ENCODE results near the gene MYL11. TPM values are rescaled to one million over a fixed set of nuclear protein-coding genes. Genes with fewer than 3 reads are reported as not detected.

The MYL11 gene
- polyA plus RNA-seq, 1 donor from 2014 or later = not detected

DNA sequence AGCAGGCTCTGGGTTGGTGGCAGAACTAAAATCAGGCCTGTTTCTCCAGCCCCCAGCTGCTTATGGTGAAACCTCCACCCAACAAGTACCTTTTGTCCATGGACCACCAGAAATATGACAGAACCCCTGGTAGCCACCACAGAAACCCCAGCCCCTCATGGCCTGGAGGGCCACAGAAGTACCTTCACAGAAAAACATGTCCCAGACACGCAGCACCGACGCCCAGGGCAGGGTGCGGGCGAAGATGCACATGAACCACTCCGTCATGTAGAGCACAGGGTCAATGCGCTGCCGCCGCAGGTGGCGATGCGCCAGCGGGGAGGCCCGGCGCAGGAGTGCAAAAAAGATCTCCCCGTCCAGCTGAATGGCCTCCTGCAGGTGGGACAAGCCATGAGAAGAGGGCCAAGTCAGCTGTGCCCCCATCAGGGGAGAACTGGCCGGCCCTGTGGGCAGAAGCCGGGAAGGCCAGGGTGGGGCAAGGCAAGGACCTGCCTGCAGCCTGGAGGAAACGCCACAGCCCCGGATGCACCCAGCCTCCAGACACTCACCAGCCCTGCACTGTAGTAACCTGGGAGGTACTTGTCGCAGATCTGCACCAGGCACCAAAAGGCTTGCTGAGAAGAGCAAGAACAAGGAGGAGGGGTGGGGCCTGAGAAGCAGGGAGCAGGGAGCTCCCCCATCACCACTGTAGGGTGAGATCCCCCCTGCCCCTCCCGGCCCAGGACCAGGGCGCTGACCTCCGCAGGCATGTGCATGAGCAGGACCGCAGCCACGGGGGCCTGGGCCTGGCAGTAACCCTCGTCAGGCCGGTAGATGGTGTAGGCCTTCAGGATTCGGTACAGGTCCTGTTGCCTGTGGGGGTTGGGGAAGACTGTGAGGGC, 15.4 kb upstream of the MYL11 start:
- Histone ChIP-seq H3K4me2 (ENCODE audit: low read length) (no peak overlapping the region), H3K27me3 (ENCODE audit: insufficient read depth, low read depth, low read length) (no peaks in the 10 kb centered on the region), H3K79me2 (replicated peaks; ENCODE audit: insufficient read depth, low read length) (peaks cover 9% of the 10 kb centered on the region), H3K9ac (ENCODE audit: low read length) (no peak overlapping the region), H3K36me3 (ENCODE audit: insufficient read depth, low read length) (no peaks in the 10 kb centered on the region), H3F3A (ENCODE audit: insufficient read depth, low read length, poor library complexity, severe bottlenecking) (no peaks in the 10 kb centered on the region), H3K4me3 (ENCODE audit: low read length) (no peak overlapping the region), H3K9me3 (ENCODE audit: low read length) (no peaks in the 10 kb centered on the region), H2AFZ (ENCODE audit: low read depth, low read length) (no peak overlapping the region), H3K9me2 (ENCODE audit: insufficient read depth, low read length) (no peaks in the 10 kb centered on the region), H4K20me1 (ENCODE audit: insufficient read depth) (no peaks in the 10 kb centered on the region), H3K27ac (ENCODE audit: low read length) (no peak overlapping the region)
- TF ChIP-seq SMC3 (conservative IDR thresholded peaks at IDR 0.05; ENCODE audit: poor library complexity) = no peak
- no peak for TF ChIP-seq EP300 (conservative IDR thresholded peaks at IDR 0.05; ENCODE audit: poor library complexity, severe bottlenecking)
- TF ChIP-seq MXI1 (conservative IDR thresholded peaks at IDR 0.05; ENCODE audit: poor library complexity, severe bottlenecking) = no peak
- TF ChIP-seq TAF1 (IDR thresholded peaks at IDR 0.05; ENCODE audit: low read depth) = no peak
- no peak for TF ChIP-seq EZH2 (IDR thresholded peaks at IDR 0.05; ENCODE audit: borderline replicate concordance, insufficient read depth, low read length, poor library complexity, severe bottlenecking)
- no peak for TF ChIP-seq RAD21 (conservative IDR thresholded peaks at IDR 0.05)
- no peak for TF ChIP-seq CTCF (IDR thresholded peaks at IDR 0.05; ENCODE audit: poor library complexity, severe bottlenecking)
- no peak for TF ChIP-seq POLR2AphosphoS5 (IDR thresholded peaks at IDR 0.05)
- TF ChIP-seq, protein P1, sequence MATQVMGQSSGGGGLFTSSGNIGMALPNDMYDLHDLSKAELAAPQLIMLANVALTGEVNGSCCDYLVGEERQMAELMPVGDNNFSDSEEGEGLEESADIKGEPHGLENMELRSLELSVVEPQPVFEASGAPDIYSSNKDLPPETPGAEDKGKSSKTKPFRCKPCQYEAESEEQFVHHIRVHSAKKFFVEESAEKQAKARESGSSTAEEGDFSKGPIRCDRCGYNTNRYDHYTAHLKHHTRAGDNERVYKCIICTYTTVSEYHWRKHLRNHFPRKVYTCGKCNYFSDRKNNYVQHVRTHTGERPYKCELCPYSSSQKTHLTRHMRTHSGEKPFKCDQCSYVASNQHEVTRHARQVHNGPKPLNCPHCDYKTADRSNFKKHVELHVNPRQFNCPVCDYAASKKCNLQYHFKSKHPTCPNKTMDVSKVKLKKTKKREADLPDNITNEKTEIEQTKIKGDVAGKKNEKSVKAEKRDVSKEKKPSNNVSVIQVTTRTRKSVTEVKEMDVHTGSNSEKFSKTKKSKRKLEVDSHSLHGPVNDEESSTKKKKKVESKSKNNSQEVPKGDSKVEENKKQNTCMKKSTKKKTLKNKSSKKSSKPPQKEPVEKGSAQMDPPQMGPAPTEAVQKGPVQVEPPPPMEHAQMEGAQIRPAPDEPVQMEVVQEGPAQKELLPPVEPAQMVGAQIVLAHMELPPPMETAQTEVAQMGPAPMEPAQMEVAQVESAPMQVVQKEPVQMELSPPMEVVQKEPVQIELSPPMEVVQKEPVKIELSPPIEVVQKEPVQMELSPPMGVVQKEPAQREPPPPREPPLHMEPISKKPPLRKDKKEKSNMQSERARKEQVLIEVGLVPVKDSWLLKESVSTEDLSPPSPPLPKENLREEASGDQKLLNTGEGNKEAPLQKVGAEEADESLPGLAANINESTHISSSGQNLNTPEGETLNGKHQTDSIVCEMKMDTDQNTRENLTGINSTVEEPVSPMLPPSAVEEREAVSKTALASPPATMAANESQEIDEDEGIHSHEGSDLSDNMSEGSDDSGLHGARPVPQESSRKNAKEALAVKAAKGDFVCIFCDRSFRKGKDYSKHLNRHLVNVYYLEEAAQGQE (IDR thresholded peaks at IDR 0.05; ENCODE audit: borderline replicate concordance) = no peak

DNA sequence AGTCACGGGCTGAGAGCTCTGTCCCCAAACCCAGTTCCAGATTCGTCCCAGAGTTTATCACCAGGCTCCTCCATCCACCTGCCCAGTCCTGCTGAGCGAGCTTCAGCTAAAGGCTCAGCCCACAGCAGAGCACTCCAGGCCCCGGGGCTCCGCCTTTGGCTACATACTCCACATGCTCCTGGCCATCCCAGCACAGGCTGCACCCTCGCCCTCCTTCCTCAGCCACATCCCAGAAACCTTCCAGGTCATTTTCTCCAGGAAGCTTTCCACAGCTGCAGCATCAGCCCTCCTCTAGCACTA, 14.8 kb upstream of the MYL11 start:
- no peaks in the 10 kb centered on the region for H3F3A ChIP-seq (ENCODE audit: insufficient read depth, low read length, poor library complexity, severe bottlenecking)
- H3K4me3 ChIP-seq (ENCODE audit: low read length) = no peak overlapping the region
- no peaks in the 10 kb centered on the region for H3K36me3 ChIP-seq (ENCODE audit: insufficient read depth, low read length)
- TF ChIP-seq TAF1 (IDR thresholded peaks at IDR 0.05; ENCODE audit: low read depth) (no peak), EP300 (conservative IDR thresholded peaks at IDR 0.05; ENCODE audit: poor library complexity, severe bottlenecking) (no peak), SMC3 (conservative IDR thresholded peaks at IDR 0.05; ENCODE audit: poor library complexity) (no peak), EZH2 (IDR thresholded peaks at IDR 0.05; ENCODE audit: borderline replicate concordance, insufficient read depth, low read length, poor library complexity, severe bottlenecking) (no peak), CTCF (IDR thresholded peaks at IDR 0.05; ENCODE audit: poor library complexity, severe bottlenecking) (no peak), POLR2AphosphoS5 (IDR thresholded peaks at IDR 0.05) (no peak), MXI1 (conservative IDR thresholded peaks at IDR 0.05; ENCODE audit: poor library complexity, severe bottlenecking) (no peak), RAD21 (conservative IDR thresholded peaks at IDR 0.05) (no peak)
- TF ChIP-seq, protein P1 (IDR thresholded peaks at IDR 0.05; ENCODE audit: borderline replicate concordance) = no peak
- H3K27me3 ChIP-seq (ENCODE audit: insufficient read depth, low read depth, low read length) = no peaks in the 10 kb centered on the region
- H4K20me1 ChIP-seq (ENCODE audit: insufficient read depth) = no peaks in the 10 kb centered on the region
- H3K9me2 ChIP-seq (ENCODE audit: insufficient read depth, low read length) = no peaks in the 10 kb centered on the region
- H3K27ac ChIP-seq (ENCODE audit: low read length) = no peak overlapping the region
- no peak overlapping the region for H2AFZ ChIP-seq (ENCODE audit: low read depth, low read length)
- H3K79me2 ChIP-seq (replicated peaks; ENCODE audit: insufficient read depth, low read length) = peaks cover 4% of the 10 kb centered on the region
- H3K4me2 ChIP-seq (ENCODE audit: low read length) = no peak overlapping the region
- no peak overlapping the region for H3K9ac ChIP-seq (ENCODE audit: low read length)
- no peaks in the 10 kb centered on the region for H3K9me3 ChIP-seq (ENCODE audit: low read length)
